ENCODE data around the gene COL16A1. TPM values are rescaled to one million over a fixed set of nuclear protein-coding genes. Genes with fewer than 3 reads are reported as not detected.

The COL16A1 gene
- total RNA-seq, 4 donors from 2014 or later = 14.3 to 135 (median 40.1) TPM

DNA sequence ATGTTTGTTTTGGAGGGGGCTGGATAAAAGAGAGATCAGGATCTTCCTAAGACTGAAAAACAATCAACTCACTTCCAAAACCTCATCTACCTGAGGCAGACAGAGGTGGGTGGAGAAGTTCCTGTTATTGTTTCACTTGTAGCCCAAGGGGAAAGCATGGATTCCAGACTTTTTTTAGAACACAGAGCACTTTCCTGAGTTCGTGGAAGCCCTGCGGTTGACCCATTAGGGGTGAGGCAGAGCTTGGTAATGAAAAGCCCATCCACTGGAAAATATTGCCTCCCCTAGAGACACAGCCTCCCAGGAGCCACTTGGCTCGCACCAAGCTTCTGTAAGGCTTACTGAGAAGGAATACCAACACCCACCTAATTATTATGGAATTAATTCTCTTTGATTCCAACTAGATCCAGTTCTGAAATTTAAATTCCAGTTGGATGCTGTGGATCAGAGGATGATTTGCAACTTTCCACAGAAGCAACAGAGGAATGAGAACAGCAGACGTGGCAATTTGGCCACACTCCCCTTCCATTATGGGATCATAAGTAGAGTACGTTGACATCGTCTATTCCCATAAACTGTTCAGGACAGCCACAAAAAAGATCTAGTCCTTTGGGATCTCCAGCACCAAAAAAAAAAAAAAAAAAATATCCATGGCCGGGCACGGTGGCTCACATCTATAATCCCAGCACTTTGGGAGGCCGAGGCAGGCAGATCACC, 55.0 kb downstream of the COL16A1 start:
- in situ Hi-C loops (cut with MboI; ENCODE audit: low pct_ligation_motif_present in 1 of 4, low pct_unique_long_range_greater_than_20kb in 1 of 4, low sequenced_read_pairs in 3 of 4) (no loop called here), intact Hi-C loops (cut with DNase I; ENCODE audit: low total_unique reads) (no loop called here)
- no peaks in the 10 kb centered on the region for H3K9me3 ChIP-seq
- DNase-seq = no peak
- 63 to 87% methylated on average over 5 to 9 of the region's 9 CpGs for WGBS, 2 donors (ENCODE audit: low coverage in 1 of 2)
- TF ChIP-seq POLR2AphosphoS5 (IDR thresholded peaks at IDR 0.05) (no peak), CTCF (IDR thresholded peaks at IDR 0.05) (no peak)
- H3K4me1 ChIP-seq = peaks cover under 1 to 11% (median 6%) of the 10 kb centered on the region in 4 donors
- peak overlapping the region in 1 of 4 donors; percentile 11 for H3K27ac ChIP-seq
- H3K4me3 ChIP-seq = no peak overlapping the region
- H3K36me3 ChIP-seq = no peaks in the 10 kb centered on the region
- H3K27me3 ChIP-seq = no peaks in the 10 kb centered on the region

GRCh38 chr1:31648190-31648589, 55.6 kb downstream of the COL16A1 start:
- in situ Hi-C loops (cut with MboI; ENCODE audit: low pct_ligation_motif_present in 1 of 4, low pct_unique_long_range_greater_than_20kb in 1 of 4, low sequenced_read_pairs in 3 of 4) = no loop called here
- Histone ChIP-seq H3K27me3 (no peaks in the 10 kb centered on the region), H3K4me1 (peaks cover 6 to 16% (median 11%) of the 10 kb centered on the region in 4 donors), H3K27ac (peak overlapping the region in 1 of 4 donors; percentile 11), H3K9me3 (no peaks in the 10 kb centered on the region), H3K4me3 (no peak overlapping the region), H3K36me3 (no peaks in the 10 kb centered on the region)
- intact Hi-C loops (cut with DNase I; ENCODE audit: low total_unique reads) = no loop called here
- no peak for TF ChIP-seq CTCF (IDR thresholded peaks at IDR 0.05)
- TF ChIP-seq POLR2A (IDR thresholded peaks at IDR 0.05) = no peak
- no peak for TF ChIP-seq EP300 (IDR thresholded peaks at IDR 0.05; ENCODE audit: low read depth)
- no peak for TF ChIP-seq POLR2AphosphoS5 (IDR thresholded peaks at IDR 0.05)
- no peak for DNase-seq
- WGBS, 2 donors (ENCODE audit: low coverage in 1 of 2) = 67% methylated on average over 2 of the region's 2 CpGs; no CpG with 5 or more reads in 1 of the 2 donors

DNA sequence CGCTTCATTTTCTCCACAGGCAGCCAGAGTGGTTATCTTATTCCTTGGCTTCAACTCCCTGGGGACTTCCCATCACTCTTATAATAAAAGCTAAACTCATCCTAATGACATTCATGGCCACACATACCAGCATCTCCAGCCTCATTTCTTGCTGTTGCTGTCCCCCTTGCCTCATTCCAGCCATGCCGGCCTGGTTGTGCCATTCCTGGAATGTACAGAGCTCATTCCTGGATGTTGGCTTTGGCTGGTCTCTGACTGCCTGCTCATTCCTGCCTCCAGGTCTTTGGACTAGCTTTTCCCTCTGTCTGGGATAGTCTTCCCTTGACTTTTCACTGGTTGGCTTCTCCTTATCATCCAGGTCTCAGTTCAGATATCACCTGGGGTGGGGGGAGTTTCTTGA, 56.7 kb downstream of the COL16A1 start:
- Histone ChIP-seq H3K4me1 (peaks cover 6 to 26% (median 12%) of the 10 kb centered on the region in 4 donors), H3K4me3 (no peak overlapping the region), H3K27ac (no peak overlapping the region), H3K9me3 (no peaks in the 10 kb centered on the region), H3K27me3 (no peaks in the 10 kb centered on the region), H3K36me3 (no peaks in the 10 kb centered on the region)
- DNase-seq = no peak
- TF ChIP-seq EP300 (IDR thresholded peaks at IDR 0.05; ENCODE audit: low read depth) (no peak), POLR2AphosphoS5 (IDR thresholded peaks at IDR 0.05) (no peak), CTCF (IDR thresholded peaks at IDR 0.05) (no peak), POLR2A (IDR thresholded peaks at IDR 0.05) (no peak)
- intact Hi-C loops (cut with DNase I; ENCODE audit: low total_unique reads) (no loop called here), in situ Hi-C loops (cut with MboI; ENCODE audit: low pct_ligation_motif_present in 1 of 4, low pct_unique_long_range_greater_than_20kb in 1 of 4, low sequenced_read_pairs in 3 of 4) (no loop called here)
- WGBS, 2 donors (ENCODE audit: low coverage in 1 of 2) = 89% methylated on average over 2 of the region's 2 CpGs; no CpG with 5 or more reads in 1 of the 2 donors

GRCh38 chr1:31646259-31646960, 57.4 kb downstream of the COL16A1 start:
- no peak for DNase-seq
- TF ChIP-seq CTCF (IDR thresholded peaks at IDR 0.05) = no peak
- no peak for TF ChIP-seq POLR2A (IDR thresholded peaks at IDR 0.05)
- TF ChIP-seq POLR2AphosphoS5 (IDR thresholded peaks at IDR 0.05) = no peak
- TF ChIP-seq EP300 (IDR thresholded peaks at IDR 0.05; ENCODE audit: low read depth) = no peak
- Histone ChIP-seq H3K27ac (no peak overlapping the region), H3K36me3 (no peaks in the 10 kb centered on the region), H3K27me3 (no peaks in the 10 kb centered on the region), H3K4me1 (peaks cover 6 to 26% (median 12%) of the 10 kb centered on the region in 4 donors), H3K4me3 (no peak overlapping the region), H3K9me3 (no peaks in the 10 kb centered on the region)
- intact Hi-C loops (cut with DNase I; ENCODE audit: low total_unique reads) = no loop called here
- in situ Hi-C loops (cut with MboI; ENCODE audit: low pct_ligation_motif_present in 1 of 4, low pct_unique_long_range_greater_than_20kb in 1 of 4, low sequenced_read_pairs in 3 of 4) = no loop called here
- WGBS, 2 donors (ENCODE audit: low coverage in 1 of 2) = 94 to 100% methylated on average over 3 to 4 of the region's 4 CpGs

Data from transverse colon (tissue), 4 donors.